HCT116 (cell line): ENCODE results near the gene DNAAF8. TPM values are rescaled to one million over a fixed set of nuclear protein-coding genes. Genes with fewer than 3 reads are reported as not detected.

Source experiments
- ATAC-seq: fragments of 200-7000 bp; cut with Tn5 transposase; 2 replicates; pipeline ENCODE4 v1.9.1; 2020; ENCODE audit warnings: mild to moderate bottlenecking, moderate library complexity
- BruUV-seq: library from RNA; stranded (reverse); fragments of 400-500 nt; replicated peaks from 2 replicates; lab custom pipeline; 2021; lab: Mats Ljungman, UMichigan
- CTCF ChIA-PET: fragments of 300-600 bp; sonication (Branson Sonifier 250); formaldehyde crosslinking; loops from one replicate; lab custom pipeline; 2021; ENCODE audit warnings: antibody characterized with exemption; lab: Charles Lee
- POLR2A ChIA-PET: fragments of 300-600, 350-600 bp; sonication (Branson Sonifier 250); formaldehyde crosslinking; loops from one replicate; lab custom pipeline; 2021; ENCODE audit warnings: antibody characterized with exemption; lab: Charles Lee
- RAD21 ChIA-PET, 2 experiments: fragments of 300-600 bp; sonication (Branson Sonifier 250); formaldehyde crosslinking; loops; one replicate each; lab custom pipeline; 2023; ENCODE audit warnings: low total read pairs in 2 of 2; ENCODE audit not compliant: uncharacterized antibody in 2 of 2, unreplicated experiment in 2 of 2, low non-redundant PET in 1 of 2; lab: Charles Lee
- DNase-seq: peaks from one replicate; pipeline ENCODE4 v3.0.0-alpha.2; 2010; ENCODE audit warnings: low read depth, low spot score
- H2AFZ ChIP-seq: fragments of 200-600 bp; shearing (Covaris generic), sonication (generic); 2 replicates; pipeline ENCODE4 v1.6.1; 2017; ENCODE audit warnings: low read depth, mixed run types, mixed read lengths, antibody characterized with exemption, low read length; ENCODE audit not compliant: poor library complexity, severe bottlenecking
- H3K27ac ChIP-seq: 2 replicates; pipeline ENCODE4 v1.5.1; 2012; ENCODE audit warnings: low read depth, low read length
- H3K27me3 ChIP-seq: fragments of 200-600 bp; sonication (generic); 2 replicates; pipeline ENCODE4 v1.6.1; 2016; ENCODE audit warnings: mixed run types, low read length, mixed read lengths; ENCODE audit not compliant: insufficient read depth
- H3K36me3 ChIP-seq, 2 experiments: fragments of 200-500 bp in 1 of 2; fragments of 200-600 bp in 1 of 2; sonication (Bioruptor generic) in 1 of 2; sonication (generic) in 1 of 2; 2 replicates each; pipeline versions ENCODE4 v1.5.1 to v1.6.1; 2014 to 2016; ENCODE audit warnings: low read length in 2 of 2, inconsistent platforms in 1 of 2, mixed read lengths in 1 of 2, mixed run types in 1 of 2; ENCODE audit not compliant: insufficient read depth in 2 of 2, control insufficient read depth in 1 of 2
- H3K4me1 ChIP-seq, 2 experiments: fragments of 200-600 bp in 1 of 2; sonication (generic) in 1 of 2; 2 replicates each; pipeline versions ENCODE4 v1.5.1 to v1.6.1; 2012 to 2017; ENCODE audit warnings: low read length in 2 of 2, inconsistent platforms in 1 of 2, mild to moderate bottlenecking in 1 of 2, mixed read lengths in 1 of 2, mixed run types in 1 of 2, moderate library complexity in 1 of 2; ENCODE audit not compliant: insufficient read depth in 2 of 2, control insufficient read depth in 1 of 2
- H3K4me2 ChIP-seq: fragments of 200-600 bp; sonication (generic); 2 replicates; pipeline ENCODE4 v1.6.1; 2017; ENCODE audit warnings: mixed run types, low read length, mixed read lengths
- H3K4me3 ChIP-seq, 2 experiments: fragments of 200-600 bp in 1 of 2; sonication (generic) in 1 of 2; replicated peaks in 1 of 2; 2 replicates each; pipeline ENCODE4 v1.5.1; 2011 to 2016; ENCODE audit warnings: low read length in 2 of 2, control low read depth in 1 of 2, low read depth in 1 of 2, mild to moderate bottlenecking in 1 of 2, mixed read lengths in 1 of 2, mixed run types in 1 of 2
- H3K79me2 ChIP-seq: fragments of 200-600 bp; sonication (generic); 2 replicates; pipeline ENCODE4 v1.6.1; 2017; ENCODE audit warnings: mild to moderate bottlenecking, mixed run types, low read length, moderate library complexity, mixed read lengths; ENCODE audit not compliant: insufficient read depth
- H3K9ac ChIP-seq: fragments of 200-600 bp; sonication (generic); 2 replicates; pipeline ENCODE4 v1.6.1; 2016; ENCODE audit warnings: low read length, mixed read lengths
- H3K9me2 ChIP-seq: fragments of 200-600 bp; sonication (generic), shearing (Covaris generic); 2 replicates; pipeline ENCODE4 v1.6.1; 2017; ENCODE audit warnings: mixed run types, mild to moderate bottlenecking, moderate library complexity; ENCODE audit not compliant: insufficient read depth
- H3K9me3 ChIP-seq, 2 experiments: fragments of 200-500 bp in 1 of 2; fragments of 200-600 bp in 1 of 2; sonication (Bioruptor generic) in 1 of 2; sonication (generic) in 1 of 2; 2 replicates each; pipeline ENCODE4 v1.6.1; 2014 to 2017; ENCODE audit warnings: low read length in 2 of 2, mixed read lengths in 2 of 2, inconsistent platforms in 1 of 2, low read depth in 1 of 2, mild to moderate bottlenecking in 1 of 2, mixed run types in 1 of 2, moderate library complexity in 1 of 2; ENCODE audit not compliant: control insufficient read depth in 1 of 2, insufficient read depth in 1 of 2
- H4K20me1 ChIP-seq: fragments of 200-600 bp; sonication (generic), shearing (Covaris generic); 2 replicates; pipeline ENCODE4 v1.6.1; 2017; ENCODE audit warnings: mixed run types, mild to moderate bottlenecking, moderate library complexity; ENCODE audit not compliant: insufficient read depth
- CEBPB ChIP-seq: IDR thresholded peaks from 2 replicates; pipeline ENCODE4 v1.6.1; 2012; ENCODE audit warnings: low read depth
- CTCF ChIP-seq, 3 experiments: fragments of 200-600 bp in 1 of 3; sonication (generic) in 1 of 3; IDR thresholded peaks in 2 of 3; conservative IDR thresholded peaks in 1 of 3; 2 replicates each; pipeline ENCODE4 v1.5.1; 2012 to 2017; ENCODE audit warnings: low read depth in 2 of 3, low read length in 2 of 3, antibody characterized with exemption in 1 of 3, borderline replicate concordance in 1 of 3, control low read depth in 1 of 3, mild to moderate bottlenecking in 1 of 3, mixed read lengths in 1 of 3, mixed run types in 1 of 3, moderate library complexity in 1 of 3; ENCODE audit not compliant: insufficient read depth in 1 of 3
- EGR1 ChIP-seq: IDR thresholded peaks from 2 replicates; pipeline ENCODE4 v1.6.1; 2012; ENCODE audit warnings: low read depth
- EZH2phosphoT487 ChIP-seq: fragments of 200-600 bp; IDR thresholded peaks from 2 replicates; pipeline ENCODE4 v1.6.1; 2018; ENCODE audit warnings: antibody characterized with exemption, borderline replicate concordance
- FOSL1 ChIP-seq: IDR thresholded peaks from 2 replicates; pipeline ENCODE4 v1.6.1; 2012; ENCODE audit warnings: low read depth
- POLR2A ChIP-seq: IDR thresholded peaks from 2 replicates; pipeline ENCODE4 v1.7.0; 2011; ENCODE audit warnings: borderline replicate concordance; ENCODE audit not compliant: insufficient read depth, insufficient read length; ENCODE audit errors: extremely low read depth
- POLR2AphosphoS5 ChIP-seq: IDR thresholded peaks from 2 replicates; pipeline ENCODE4 v1.6.1; 2011; ENCODE audit warnings: mild to moderate bottlenecking, low read depth, low read length, moderate library complexity
- RAD21 ChIP-seq: IDR thresholded peaks from 2 replicates; pipeline ENCODE4 v1.6.1; 2012; ENCODE audit warnings: low read depth, mild to moderate bottlenecking
- REST ChIP-seq: IDR thresholded peaks from 2 replicates; pipeline ENCODE4 v1.6.1; 2012; ENCODE audit warnings: low read depth
- SIN3A ChIP-seq: IDR thresholded peaks from 2 replicates; pipeline ENCODE4 v1.6.1; 2012; ENCODE audit warnings: low read depth
- SP1 ChIP-seq: IDR thresholded peaks from 2 replicates; pipeline ENCODE4 v1.6.1; 2012; ENCODE audit warnings: low read depth
- SRF ChIP-seq: IDR thresholded peaks from 2 replicates; pipeline ENCODE4 v1.6.1; 2012; ENCODE audit warnings: low read depth
- ZFX ChIP-seq: fragments of 450-650 bp; IDR thresholded peaks from 2 replicates; pipeline ENCODE4 v1.6.1; 2017
- ZNF274 ChIP-seq: fragments of 200-500 bp; sonication (Bioruptor generic); IDR thresholded peaks from 2 replicates; pipeline ENCODE4 v1.6.1; 2014; ENCODE audit warnings: mild to moderate bottlenecking, low read depth, low read length, inconsistent platforms
- intact Hi-C: fragments of 100-400 bp; cut with micrococcal nuclease; formaldehyde crosslinking; loops from 2 replicates; pipeline ENCODE4 v1.10.0; 2022
- total RNA-seq: library from RNA; stranded (reverse); gene quantifications from one replicate; pipeline ENCODE4 v1.2.1, GENCODE V29; 2021; ENCODE audit not compliant: unreplicated experiment
- TF ChIP-seq, protein P1 (sequence below): IDR thresholded peaks from 2 replicates; pipeline ENCODE4 v1.6.1; 2011; ENCODE audit warnings: mild to moderate bottlenecking, low read length, moderate library complexity; ENCODE audit not compliant: insufficient replicate concordance; ENCODE audit errors: extremely low read depth
- TF ChIP-seq, protein P2 (sequence below): IDR thresholded peaks from 2 replicates; pipeline ENCODE4 v1.6.1; 2012

Gene DNAAF8
- total RNA-seq, 1 experiment from 2014 or later: 1.0 TPM

DNA sequence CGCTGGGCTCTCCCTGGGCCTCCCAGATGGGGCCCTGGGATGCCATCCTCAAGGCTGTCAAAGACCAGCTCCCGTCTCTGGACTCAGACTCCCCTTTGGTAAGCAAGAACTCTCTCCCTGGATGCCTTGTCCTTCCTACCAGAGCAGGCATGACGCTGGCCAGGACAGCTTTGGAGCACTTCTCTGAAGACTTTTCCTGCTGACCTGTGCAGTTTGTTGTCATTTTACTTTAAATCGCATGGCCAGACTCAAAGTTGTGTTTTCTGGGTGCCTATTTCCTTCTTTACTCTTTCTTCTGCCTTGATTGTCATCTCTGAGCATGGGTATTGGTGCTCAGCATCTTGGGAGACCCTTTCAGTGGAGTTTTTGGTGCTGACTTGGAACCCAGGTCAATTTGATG, 2.2 kb downstream of the DNAAF8 start:
- no TSS peak for BruUV-seq
- ATAC-seq (no peak), DNase-seq (no peak)
- H3K9ac ChIP-seq: no peak overlapping the region
- no peaks in the 10 kb centered on the region for H4K20me1 ChIP-seq
- H3K79me2 ChIP-seq: peaks cover 24% of the 10 kb centered on the region
- POLR2A ChIA-PET: no interaction called here
- H3K4me3 ChIP-seq: no peak overlapping the region
- H3K9me3 ChIP-seq: no peaks in the 10 kb centered on the region
- H3K4me1 ChIP-seq: peaks cover 8 to 19% of the 10 kb centered on the region in 2 experiments
- H3K27ac ChIP-seq: no peak overlapping the region
- no peaks in the 10 kb centered on the region for H3K27me3 ChIP-seq
- H3K9me2 ChIP-seq: no peaks in the 10 kb centered on the region
- RAD21 ChIA-PET: no interaction called here
- no peak overlapping the region for H3K4me2 ChIP-seq
- no peak overlapping the region for H2AFZ ChIP-seq
- TF ChIP-seq, protein P1, sequence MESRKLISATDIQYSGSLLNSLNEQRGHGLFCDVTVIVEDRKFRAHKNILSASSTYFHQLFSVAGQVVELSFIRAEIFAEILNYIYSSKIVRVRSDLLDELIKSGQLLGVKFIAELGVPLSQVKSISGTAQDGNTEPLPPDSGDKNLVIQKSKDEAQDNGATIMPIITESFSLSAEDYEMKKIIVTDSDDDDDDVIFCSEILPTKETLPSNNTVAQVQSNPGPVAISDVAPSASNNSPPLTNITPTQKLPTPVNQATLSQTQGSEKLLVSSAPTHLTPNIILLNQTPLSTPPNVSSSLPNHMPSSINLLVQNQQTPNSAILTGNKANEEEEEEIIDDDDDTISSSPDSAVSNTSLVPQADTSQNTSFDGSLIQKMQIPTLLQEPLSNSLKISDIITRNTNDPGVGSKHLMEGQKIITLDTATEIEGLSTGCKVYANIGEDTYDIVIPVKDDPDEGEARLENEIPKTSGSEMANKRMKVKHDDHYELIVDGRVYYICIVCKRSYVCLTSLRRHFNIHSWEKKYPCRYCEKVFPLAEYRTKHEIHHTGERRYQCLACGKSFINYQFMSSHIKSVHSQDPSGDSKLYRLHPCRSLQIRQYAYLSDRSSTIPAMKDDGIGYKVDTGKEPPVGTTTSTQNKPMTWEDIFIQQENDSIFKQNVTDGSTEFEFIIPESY: no peak
- TF ChIP-seq POLR2AphosphoS5 (no peak), EZH2phosphoT487 (no peak), REST (no peak), SP1 (no peak), RAD21 (no peak), ZNF274 (no peak), POLR2A (no peak), CEBPB (no peak), CTCF (IDR thresholded peaks at IDR 0.05 in 2 of 3, conservative IDR thresholded peaks at IDR 0.05 in 1 of 3; ENCODE audit: borderline replicate concordance in 1 of 3, insufficient read depth in 1 of 3, low read depth in 2 of 3, low read length in 2 of 3) (no peak), EGR1 (no peak), SRF (no peak), SIN3A (no peak), FOSL1 (no peak), ZFX (no peak)
- TF ChIP-seq, protein P2, sequence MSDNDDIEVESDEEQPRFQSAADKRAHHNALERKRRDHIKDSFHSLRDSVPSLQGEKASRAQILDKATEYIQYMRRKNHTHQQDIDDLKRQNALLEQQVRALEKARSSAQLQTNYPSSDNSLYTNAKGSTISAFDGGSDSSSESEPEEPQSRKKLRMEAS: no peak
- 0 out of 4 replicates have a peak, but pooled peaks cover 0 to 2% of the 10 kb centered on the region in 2 experiments for H3K36me3 ChIP-seq
- CTCF ChIA-PET: no interaction called here
- intact Hi-C loops: no loop called here
